Measurements from ENCODE around the gene ANKRD27.
A peak's percentile ranks its signal among the peaks of the same experiment; 100 is the strongest.
"Not testable (repeated sequence)": the region's sequence is repeated elsewhere in the genome, so short reads cannot be mapped to it uniquely, and the experiment has no call there.

Gene ANKRD27

DNA sequence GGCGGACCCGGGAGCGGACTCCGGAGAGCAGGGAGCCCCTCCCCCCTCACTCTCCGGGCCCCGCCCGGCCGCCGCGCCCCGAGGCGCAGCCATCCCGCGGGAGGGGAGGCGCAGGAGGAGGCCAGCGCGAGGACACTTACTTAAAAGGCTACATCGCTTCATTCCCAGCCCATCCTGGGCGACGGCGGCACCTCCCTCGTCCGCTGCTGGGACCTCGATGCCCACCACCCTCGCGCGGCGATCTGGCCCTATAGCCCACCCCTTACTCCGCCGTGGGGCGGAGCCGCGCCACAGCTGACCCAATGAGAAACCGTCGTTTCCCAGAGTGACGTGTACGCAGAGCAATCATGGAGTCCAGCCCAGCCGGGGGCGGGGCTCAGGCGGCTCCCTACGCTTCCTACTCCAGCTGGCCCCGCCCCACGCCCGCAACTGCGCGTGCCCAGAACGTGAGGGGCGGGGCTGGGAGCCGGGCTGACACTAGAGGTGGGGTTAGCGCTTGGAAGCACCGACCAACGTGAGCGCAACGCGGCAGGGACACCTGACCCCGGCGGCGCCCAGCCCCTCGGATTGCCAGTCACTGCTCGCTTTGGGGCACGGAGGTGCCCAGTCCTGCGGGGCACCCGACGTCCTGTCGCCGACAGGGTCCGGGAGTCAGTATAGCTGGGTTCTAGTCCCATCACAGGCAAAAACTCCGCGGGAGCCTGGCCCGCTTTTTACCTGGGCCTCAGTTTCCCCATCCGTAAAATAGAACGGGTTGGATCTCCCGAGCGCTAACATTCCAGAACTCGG lies at the start of gene ANKRD27:
Gene ANKRD27, minus strand, starts transcription at position 250 of the 789 bp plus-strand sequence. CDS start 16,165 bp downstream, outside the sequence.
- DNase-seq = peak; percentile 99

DNA sequence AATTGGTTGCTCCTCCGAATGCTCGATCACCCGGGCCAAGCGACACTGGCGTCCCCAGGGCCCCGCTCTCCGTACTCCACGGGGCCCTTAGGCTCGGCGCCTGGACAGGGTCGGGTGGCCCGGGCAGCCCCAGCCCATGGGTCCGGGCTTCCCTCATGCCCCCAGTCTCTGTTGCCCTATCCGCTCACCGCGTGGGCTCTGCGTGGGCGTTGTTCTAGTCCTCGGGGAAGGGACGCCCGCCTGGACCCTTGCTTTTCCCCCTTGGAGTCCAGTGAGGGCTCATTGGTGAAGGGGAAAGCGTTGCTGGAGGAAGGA lies 45.9 kb upstream of the ANKRD27 start:
- DNase-seq = no peak

DNA sequence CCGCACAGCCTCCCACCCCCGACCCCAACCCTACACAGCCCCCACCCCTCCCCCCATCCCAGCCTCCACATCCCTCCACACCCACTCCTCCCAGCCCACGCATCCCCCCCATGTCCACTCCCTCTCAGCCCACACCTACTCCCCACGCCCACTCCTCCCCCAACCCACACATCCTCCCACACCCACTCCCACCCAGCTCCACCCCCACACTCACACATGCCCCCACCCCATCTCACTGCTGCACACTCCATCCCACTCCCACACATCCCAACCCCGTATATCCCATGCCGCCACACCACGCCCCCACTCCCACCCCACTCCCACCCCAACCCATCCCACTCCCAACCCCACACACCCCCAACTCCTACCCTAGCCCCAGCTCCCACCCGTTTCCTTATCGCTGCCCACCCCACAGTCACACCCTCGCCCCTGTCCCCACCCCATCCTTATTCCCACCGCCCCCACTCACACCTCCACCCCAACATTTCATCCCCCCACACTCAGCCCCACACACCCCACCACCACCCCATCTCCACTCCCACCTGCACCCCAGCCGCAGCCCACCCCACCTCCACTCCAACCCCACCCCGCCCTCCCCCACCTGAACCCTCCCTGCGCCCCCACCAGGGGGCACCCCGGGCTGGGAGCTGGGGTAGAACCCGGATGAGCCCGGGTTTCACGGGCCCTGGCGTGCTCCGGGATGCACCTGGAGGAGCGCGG lies 45.4 kb upstream of the ANKRD27 start:
- DNase-seq = no peak

DNA sequence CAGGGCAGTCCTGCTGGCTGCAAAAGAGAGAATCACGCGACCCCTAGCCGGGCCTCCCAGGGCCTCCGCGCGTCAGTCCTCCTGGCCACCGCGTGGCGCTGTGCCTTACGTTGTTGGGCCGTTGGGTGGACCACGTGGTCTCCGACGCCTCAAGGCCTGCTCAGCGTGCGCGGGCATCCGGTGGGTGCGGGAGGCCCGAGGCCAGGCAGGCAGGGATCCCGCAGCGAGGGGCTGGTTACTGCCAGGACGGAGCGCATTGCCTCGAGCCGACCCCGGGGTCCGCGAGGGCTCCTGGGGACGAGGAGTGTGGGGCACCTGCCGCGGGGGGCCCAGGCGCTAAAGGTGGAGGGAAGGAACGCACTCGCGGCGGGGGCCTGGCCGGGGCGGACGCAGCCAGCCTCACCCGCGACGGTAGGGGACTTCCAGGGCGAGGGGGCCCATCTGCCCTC lies 44.7 kb upstream of the ANKRD27 start, which contains the start of gene TDRD12:
Gene TDRD12, plus strand, starts transcription at position 157 of the 449 bp plus-strand sequence. CDS start 306 bp downstream, outside the sequence.
- no peak for DNase-seq

DNA sequence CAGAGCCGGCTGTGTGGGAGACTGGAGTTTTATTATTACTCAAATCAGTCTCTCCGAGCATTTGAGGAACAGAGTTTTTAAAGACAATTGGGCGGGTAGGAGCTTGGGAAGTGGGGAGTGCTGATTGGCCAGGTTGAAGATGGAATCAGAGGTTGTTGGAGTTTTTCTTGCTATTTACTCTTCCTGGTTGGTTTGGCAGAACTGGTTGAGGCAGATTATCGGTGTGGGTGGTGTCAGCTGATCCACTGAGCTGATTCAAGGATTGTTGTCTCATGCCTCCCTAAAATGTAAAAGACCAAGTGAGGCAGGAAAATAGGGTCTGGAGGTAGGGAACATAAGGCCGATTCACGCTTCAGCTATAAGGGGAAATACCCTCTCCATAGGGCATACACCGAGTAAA lies 43.3 kb upstream of the ANKRD27 start:
- no peak for DNase-seq

DNA sequence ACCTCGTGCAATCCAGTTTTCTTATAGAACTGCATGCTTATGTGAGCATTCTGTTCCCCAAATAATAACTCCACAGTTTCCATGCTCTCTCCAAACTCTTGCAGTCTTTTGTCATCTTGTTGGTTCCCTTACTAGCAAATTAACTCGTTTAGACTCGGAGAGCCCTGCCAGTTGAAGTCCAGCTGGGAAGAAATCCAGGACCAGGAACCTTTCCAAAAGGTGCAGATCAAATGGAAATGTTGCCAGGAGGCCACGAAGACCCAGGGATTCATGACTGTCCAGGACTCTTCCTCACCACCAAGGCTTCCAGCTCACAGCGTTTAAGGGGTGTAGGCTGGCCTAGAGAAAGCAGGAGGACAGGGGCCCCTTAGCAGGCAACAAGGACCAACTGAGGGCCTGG lies 42.5 kb upstream of the ANKRD27 start:
- no peak for DNase-seq

DNA sequence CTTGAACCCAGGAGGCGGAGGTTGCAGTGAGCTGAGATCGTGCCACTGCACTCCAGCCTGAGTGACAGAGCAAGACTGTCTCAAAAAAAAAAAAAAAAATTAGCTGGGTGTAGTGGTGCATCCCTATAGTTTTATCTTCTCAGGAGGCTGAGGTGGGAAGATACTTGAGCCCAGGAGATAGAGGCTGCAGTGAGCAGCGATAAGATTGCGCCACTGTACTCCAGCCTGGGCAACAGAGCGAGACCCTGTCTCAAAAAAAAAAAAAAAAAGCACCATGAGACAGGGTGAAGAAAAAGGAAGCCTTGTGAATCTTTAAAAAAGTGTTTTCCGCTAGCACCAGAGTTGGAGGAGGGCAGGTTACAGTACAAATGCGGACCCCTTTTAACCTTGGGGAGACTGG lies 41.2 kb upstream of the ANKRD27 start:
- not testable (repeated sequence) for DNase-seq

DNA sequence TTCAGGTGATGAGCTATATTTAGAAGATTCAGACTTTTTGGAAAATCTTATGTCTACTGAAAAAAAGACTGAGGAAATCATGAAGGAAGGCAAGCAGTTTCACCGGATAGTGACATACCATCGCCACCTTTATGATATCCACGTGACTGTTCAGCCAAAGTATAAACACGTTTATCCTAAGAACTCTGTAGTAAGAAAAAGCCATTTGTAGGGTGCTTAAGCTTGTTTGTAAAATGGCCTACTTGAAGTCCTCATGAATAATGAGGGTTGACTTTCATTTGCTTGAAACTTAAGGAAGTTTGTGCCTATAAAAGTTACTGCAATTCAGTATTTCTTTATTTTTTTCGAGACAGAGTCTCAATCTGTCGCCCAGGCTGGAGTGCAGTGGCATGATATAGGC lies 36.8 kb upstream of the ANKRD27 start:
- DNase-seq = no peak

DNA sequence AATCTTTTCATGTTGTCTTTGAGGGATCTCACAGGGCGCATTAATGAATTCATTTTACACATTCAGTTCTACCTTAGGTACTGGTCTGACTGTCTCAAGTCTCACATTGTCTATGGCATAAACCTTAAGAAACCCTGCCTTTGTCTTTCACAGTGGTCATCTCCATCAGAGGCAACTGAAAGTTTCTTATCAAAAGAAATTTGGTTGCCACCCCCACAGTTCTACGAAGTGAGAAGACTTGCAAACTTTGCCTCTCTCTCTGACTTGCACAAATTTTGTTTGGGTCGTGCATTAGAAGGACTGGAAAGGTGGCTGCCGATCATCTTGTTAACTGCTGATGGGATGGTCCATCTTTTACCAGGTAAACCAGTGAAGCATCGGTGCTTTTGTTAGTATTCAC lies 34.1 kb upstream of the ANKRD27 start:
- DNase-seq = no peak

DNA sequence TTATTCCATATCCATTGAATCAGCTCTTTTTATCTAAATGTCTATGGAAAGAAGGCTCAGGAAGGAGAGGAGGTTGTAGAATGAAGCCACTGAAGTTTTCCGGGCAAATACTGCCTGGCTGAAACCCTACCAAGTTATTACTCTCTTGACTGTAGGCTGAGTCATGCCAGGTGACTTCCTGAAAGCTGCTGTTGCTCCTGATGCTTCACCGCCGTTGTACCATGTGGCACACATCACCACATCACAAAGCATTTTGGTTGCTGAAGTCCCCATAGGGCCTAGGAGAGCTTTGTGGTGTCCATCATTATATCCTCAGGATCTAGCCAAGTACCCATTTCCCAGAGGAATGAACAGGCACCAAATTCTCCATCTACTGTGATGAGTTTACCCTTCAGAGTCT lies 33.5 kb upstream of the ANKRD27 start:
- DNase-seq = no peak

DNA sequence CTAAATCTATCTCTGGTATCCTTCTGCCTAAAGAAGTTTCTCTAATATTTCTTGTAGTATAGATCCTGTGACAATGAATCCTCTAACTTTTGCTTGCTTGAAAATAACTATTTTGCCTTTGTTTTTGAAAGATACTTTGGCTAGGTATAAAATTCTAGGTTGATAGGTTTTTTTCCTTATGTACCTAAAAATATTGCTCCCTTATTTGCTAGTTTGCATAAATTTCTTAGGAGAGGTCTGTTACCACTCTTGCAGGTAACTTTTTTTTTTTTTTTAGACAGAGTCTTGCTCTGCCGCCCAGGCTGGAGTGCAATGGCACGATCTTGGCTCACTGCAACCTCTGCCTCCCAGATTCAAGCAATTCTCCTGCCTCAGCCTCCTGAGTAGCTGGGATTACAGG lies 29.0 kb upstream of the ANKRD27 start:
- DNase-seq = not testable (repeated sequence)

DNA sequence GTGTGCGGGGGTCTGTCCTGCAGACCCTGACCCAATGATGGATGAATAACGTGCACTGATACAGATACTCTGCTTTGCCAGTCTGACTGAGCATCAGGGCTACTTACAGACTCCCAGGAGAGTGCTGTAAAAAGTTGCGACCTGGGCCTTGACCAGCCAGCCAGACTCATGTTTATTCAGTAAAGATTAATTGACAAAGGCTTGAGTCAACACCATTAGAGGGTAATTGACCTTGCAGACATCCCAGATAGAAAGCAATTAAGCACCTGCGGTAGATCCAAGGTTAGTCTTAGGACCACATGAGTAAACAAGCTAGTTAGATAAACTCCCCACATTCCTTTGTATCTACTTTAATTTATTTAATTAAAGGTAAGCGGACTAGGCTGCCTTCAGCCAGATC lies 27.0 kb upstream of the ANKRD27 start:
- DNase-seq = no peak

DNA sequence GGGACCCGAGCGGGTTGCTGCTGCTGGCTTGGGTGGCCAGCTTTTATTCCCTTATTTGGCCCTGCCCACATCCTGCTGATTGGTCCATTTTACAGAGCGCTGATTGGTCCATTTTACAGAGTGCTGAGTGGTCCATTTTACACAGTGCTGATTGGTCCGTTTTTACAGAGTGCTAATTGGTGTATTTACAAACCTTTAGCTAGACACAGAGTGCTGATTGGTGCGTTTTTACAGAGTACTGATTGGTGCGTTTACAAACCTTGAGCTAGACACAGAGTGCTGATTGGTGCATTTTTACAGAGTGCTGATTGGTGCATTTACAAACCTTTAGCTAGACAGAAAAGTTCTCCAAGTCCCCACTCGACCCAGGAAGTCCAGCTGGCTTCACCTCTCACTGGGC lies 25.1 kb upstream of the ANKRD27 start:
- DNase-seq = not testable (repeated sequence)

DNA sequence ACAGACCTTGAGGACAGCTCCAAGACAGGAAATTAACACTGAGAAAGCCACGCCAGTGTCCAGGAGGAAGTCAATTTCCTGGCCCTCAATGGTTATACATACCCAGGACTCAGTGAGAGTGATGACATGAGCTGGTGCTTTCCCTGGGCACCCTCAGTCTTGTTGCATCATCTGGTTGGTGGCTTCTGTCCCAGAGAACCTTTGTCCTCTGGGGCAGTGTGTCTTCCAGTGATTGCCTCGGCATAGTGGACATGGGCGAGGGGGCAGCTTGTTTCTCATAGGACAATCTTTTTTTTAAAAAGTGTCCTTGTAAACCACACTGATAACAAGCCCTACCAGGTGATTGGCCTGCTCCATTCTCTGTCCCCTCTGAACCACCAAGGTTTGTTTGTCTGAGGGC lies 21.8 kb upstream of the ANKRD27 start:
- DNase-seq = not testable (repeated sequence)

DNA sequence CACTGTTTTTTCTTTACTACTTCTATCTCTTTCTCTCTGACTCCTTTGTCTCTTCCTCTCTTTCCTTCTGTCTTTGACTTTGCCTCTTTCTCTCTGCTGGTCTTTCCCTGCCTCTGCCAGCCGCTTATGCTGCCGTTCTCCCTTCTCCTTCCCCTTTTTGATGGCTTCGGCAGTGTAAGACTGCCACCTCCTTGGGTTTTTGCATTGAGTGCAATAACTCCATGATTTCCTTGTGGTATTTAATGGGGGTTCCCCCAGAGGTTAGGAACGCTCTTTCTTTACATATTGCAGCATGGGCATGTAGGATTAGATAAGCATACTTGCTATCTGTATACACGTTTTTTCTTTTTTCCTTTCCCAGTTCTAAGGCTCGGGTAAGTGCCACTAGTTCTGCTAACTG lies 20.5 kb upstream of the ANKRD27 start:
- DNase-seq = not testable (repeated sequence)

DNA sequence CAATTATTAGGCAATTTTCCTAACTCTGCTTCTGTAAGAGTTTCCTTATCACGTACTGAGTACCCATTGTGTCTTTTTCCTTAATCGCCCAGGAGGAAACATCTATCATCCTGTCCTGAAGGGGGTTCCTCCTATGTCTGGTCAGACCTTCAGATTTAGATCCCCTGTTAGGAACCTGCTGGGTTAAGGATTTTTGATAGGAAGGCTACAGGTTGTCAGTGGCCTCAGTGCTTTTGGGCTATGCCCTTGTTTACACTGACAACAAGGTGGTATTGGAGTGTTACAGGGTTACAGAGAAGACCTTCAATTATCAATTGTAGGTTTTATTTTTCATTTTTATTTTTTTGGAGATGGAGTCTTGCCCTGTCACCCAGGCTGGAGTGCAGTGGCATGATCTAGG lies 19.9 kb upstream of the ANKRD27 start:
- DNase-seq = not testable (repeated sequence)

DNA sequence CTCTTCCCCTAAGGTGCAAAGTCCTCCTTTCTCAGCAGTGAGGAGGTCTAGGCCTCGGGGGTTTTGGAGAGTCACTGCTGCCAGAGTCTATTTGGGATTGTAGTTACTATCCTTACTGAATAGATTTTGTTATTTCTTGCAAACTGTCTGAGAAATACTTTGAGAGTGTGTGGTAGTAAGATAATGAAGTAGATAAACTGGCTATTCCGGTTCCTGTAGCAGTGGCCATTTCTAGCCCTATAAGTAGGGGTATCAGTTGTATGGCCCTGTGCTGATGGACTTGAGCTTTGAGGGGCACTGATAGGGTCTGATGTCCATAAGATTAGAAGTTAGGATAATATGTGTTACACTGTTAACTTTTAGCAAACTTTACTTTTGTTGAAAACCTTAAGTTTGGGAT lies 19.3 kb upstream of the ANKRD27 start:
- not testable (repeated sequence) for DNase-seq

DNA sequence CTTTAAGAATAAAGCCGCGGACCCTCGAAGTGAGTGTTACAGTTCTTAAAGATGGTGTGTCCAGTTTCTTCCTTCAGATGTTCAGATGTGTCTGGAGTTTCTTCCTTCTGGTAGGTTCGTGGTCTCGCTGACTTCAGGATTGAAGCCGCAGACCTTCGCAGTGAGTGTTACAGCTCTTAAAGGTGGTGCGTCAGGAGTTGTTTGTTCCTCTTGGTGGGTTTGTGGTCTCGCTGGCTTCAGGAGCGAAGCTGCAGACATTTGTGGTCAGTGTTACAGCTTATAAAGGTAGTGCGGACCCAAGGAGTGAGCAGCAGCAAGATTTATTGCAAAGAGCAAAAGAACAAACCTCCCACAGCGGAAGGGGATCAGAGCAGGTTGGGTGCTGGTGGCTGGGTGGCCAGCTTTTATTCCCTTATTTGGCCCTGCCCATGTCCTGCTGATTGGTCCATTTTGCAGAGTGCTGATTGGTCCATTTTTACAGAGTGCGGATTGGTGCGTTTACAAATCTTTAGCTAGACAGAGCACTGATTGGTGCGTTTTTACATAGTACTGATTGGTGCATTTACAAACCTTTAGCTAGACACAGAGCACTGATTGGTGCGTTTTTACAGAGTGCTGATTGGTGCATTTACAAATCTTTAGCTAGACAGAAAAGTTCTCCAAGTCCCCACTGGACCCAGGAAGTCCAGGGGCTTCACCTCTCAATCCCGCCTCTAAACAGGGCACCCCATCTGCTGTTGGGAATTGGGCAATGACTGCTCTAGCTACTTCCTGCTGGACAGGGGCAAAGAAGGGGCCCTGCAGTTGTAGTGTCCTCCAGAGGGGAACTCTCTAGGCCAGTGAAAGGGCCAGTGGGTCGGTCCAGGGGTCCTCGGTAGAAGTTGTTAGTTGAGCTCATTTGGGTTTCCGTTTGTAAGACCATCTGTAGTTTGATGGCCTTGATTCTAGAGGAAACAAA lies 18.4 kb upstream of the ANKRD27 start:
- not testable (repeated sequence) for DNase-seq

DNA sequence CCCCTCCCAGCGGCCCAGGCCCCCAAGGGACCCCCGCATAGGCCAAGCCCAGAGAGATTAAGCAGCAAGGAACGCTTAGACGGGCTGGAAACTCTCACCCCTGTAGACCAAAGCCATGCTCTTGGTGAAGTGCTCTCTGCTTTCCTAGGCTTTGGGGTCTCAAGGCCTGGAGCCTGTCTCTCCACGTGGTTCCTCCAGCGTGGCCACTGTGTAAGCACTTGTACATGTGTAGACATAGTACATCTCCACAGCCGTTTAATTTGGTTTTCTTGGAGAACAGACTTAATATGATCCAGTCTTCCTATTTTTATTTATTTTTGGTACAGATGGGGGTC lies 17.7 kb upstream of the ANKRD27 start:
- no peak for DNase-seq

DNA sequence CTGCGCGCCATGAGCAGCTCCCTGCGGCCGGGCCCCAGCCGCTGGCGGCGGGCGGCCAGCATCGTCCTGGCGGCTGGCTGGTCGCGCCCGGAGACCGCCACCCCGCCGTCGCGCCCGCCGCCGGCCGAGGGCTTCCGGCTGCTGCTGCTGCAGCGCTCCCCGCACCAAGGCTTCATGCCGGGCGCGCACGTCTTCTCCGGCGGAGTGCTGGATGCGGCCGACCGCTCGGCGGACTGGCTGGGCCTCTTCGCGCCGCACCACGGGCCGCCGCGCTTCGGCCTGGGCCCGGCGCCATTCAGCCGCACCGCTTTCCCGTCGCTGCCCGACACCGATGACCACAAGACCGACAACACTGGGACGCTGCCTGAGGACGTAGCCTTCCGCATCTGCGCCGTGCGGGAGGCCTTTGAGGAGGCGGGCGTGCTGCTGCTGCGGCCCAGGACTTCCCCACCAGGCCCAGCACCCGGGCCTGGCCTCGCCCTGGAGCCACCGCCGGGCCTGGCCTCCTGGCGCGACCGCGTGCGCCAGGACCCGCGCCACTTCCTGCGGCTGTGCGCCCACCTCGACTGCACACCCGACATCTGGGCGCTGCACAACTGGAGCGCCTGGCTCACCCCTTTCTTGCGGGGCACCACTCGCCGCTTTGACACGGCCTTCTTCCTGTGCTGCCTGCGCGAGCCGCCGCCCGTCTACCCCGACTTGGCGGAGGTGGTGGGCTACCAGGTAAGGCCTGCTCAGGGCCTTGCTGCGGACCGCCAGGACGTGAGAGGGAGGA lies 17.2 kb upstream of the ANKRD27 start:
- DNase-seq = peak; percentile 77

DNA sequence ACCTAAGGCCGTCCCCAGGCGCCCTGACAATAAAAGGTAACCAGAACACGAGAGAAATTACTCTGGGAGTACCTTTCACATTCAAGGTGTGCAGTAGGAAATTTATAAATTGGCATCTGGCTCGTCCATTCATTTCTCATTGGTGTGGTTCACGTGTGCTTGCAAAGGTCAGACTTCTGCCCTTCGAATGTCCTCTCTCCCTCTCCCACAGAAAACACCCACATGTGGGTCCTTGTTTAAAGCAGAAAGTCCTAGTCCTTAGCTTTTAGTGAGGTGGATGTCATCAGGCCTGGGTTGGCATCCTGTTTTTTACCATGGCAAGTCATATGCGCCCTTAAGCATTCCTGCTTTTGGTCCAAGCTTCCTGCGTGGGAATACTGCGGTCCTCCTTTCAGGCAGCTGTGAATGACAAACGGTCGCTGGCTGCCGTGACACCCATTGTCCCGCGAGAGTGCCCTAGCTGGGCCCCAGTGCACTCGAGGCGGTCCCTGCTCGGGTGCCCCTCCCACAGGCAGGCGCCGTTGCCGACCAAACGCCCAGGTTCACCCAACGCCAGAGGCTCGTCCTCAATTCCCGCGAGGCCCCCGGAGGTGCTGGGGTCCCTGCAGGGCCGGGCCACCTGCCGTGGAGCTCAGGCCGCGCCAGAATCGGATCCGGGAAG lies 16.4 kb upstream of the ANKRD27 start, which contains the start of gene NUDT19:
Gene NUDT19, plus strand, starts transcription at position 531 of the 661 bp plus-strand sequence. CDS start 140 bp downstream, outside the sequence.
- DNase-seq = peak; percentile 87

DNA sequence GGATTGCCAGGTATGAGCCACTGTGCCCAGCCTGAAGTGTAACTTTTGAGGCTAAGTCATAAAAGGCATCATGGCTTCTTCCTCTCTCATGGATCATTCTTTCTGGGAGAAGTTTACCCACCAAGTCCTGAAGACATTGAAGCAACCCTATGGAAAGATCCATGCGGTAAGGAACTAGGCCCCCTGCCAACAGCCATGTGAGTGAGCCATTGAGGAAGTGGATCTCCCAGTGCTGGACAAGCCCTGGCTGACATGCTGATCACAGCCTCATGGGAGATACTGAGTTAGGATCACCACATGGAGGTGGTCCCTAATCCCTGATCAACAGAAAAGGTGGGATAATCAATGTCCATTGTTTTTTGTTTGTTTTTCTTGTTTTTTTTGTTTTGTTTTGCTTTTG lies 13.3 kb upstream of the ANKRD27 start:
- DNase-seq = no peak
